ENCODE measurements around the gene RAB26.
A peak's percentile ranks its signal among the peaks of the same experiment; 100 is the strongest.

Gene RAB26

GRCh38 chr16:2143878-2144485 is 4.4 kb upstream of the RAB26 start:
- no peak for DNase-seq (ENCODE audit: low spot score)

- no peak for DNase-seq (ENCODE audit: low spot score)
Observed at GRCh38 chr16:2145843-2146242, 2.6 kb upstream of the RAB26 start.

DNA sequence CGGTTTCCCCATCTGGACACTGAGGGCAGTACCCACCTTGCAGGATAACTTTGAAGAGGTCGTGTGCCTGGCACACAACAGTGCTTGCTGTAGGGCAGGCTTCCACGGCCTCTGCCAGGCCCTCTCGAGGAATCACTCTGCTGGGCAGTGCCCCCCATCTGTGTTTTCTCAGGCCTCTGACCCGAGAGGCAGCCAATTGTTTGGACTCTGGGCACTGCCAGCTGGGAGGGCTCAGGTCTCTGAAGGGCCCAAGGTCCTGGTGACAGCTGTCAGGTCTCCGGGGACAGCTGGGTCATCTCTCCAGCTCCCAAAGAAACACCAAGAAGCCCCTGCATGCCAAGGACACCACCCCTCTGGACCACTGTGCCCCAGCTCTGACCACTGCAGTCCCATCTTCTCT is 1.0 kb upstream of the RAB26 start:
- DNase-seq (ENCODE audit: low spot score): no peak

DNA sequence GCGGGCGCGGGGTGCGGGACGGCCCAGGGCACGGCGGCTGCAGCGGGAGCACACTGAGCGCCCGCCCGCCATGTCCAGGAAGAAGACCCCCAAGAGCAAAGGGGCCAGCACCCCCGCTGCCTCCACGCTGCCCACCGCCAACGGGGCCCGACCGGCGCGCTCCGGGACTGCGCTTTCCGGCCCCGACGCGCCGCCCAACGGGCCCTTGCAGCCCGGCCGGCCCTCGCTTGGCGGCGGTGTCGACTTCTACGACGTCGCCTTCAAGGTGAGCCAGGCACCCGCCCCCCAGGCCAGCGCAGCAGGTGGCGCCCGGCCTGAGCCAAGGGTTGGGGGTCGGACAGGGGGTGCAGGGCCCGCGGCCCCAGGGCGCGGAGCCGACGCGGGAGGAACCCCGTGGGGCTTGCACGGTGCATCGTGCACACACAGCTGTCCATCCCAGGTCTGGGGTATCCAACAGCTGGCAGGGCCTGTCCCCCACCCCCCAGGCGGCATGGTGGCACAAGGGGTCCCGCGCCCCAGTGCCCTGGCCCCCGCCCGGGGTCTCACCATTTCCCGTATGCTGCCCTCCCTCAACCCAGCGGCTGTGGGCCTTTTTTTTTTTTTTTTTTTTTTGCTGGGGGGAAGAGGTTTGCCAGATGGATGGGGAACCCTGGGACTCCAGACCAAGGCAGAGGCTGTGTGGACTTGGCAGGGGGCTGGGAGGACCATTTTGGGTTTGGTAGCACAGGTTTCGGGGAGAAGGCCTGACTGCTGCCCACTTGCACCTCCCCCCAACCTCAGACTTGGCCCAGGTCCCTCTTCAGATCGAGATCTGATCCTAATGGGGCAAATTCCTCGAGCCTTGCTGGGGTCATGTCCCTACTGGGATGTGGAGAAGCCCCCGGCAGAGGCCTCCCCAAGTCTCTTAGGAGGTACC is 547 bp downstream of the RAB26 start:
- DNase-seq (ENCODE audit: low spot score): no peak

DNA sequence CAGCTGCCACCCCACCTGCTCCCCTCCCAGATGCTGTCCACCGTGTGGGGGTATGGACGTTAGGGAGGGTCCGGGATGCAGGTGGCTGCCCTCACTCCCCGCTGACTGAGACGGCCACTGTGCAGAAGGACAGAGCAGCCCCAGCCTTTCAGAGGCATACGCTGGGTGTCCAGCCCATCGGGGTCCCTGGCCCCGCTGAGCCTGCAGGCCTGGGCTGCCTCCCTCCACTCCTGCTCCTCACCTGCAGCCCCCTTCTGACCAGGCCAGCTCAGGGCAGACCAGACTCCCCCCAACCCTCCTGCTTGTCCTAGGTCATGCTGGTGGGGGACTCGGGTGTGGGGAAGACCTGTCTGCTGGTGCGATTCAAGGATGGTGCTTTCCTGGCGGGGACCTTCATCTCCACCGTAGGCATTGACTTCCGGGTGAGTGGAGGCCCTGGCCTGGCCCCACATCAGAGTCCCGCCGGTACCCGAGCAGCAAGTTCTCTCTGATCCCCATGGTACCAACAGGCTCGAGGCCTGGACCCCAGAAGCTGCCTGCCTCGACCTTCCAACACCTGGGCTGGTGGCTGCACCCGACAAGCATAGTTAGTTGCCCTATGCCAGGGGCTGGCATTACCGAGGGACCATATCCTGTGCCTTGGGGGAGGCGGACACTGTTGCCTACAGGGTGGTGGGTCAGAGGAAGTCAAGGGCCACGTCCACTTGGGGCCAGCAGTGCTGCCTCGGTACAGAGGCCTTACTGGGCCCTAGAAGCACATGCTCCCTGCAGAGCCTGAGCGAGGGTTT is 1.4 kb downstream of the RAB26 start:
- DNase-seq (ENCODE audit: low spot score): no peak

GRCh38 chr16:2150418-2151187 is 2.2 kb downstream of the RAB26 start:
- DNase-seq (ENCODE audit: low spot score): no peak

- DNase-seq (ENCODE audit: low spot score): no peak
Observed at GRCh38 chr16:2151188-2152091, 3.0 kb downstream of the RAB26 start.

GRCh38 chr16:2152695-2153506 is 4.5 kb downstream of the RAB26 start:
- DNase-seq (ENCODE audit: low spot score): no peak

GRCh38 chr16:2154533-2155090 is 6.2 kb downstream of the RAB26 start:
- no peak for DNase-seq (ENCODE audit: low spot score)

DNA sequence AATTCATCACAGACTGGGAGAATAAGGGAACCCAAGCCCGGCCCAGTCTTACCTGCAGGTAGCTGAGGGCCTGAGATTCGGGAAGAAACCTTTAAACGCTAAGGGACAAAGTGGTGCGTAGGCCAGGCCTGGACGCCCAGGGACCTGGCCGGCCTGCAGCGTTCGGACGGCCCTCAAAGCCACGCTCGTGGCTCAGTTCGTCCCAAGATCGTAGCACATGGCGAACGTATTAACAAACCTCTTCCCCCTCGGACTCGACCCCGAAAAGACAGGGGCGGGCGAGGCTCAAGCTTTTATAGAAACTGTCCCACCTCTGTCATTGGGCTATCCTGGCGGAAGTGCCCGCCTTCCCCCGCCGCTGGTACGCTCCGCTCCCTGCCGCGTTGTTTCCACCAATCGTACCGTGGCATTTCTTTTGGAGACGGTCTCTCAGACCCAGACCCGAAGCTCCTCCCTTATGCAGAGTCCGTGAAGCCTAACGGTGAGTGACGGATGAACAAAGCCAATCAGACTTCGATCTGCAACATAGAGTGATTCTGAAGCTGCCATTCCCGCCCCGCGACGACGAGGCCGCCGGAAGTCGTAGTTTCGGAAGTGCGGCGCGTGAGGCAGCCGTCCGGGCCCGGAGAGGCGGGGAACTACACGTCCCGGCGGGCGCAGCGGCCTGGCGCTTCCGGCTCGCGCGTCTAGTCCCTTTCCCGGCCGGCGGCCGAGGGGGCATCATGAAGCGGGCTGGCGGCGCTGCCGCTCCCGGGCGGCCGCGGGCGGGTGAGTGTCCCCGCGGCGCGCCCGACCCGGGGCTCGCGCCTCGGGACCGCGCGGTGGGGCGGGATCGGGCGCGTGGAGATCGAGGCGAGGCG is 6.9 kb downstream of the RAB26 start, which contains the start of gene TRAF7:
TRAF7 (plus strand) TSS at position 692 of the 860 bp plus-strand sequence. CDS start 8,139 bp downstream, outside the sequence.
- peak; percentile 100 for DNase-seq (ENCODE audit: low spot score)

- no peak for DNase-seq (ENCODE audit: low spot score)
Observed at GRCh38 chr16:2155977-2156848, 7.8 kb downstream of the RAB26 start.

- DNase-seq (ENCODE audit: low spot score): no peak
Observed at GRCh38 chr16:2156849-2157224, 8.4 kb downstream of the RAB26 start.

DNA sequence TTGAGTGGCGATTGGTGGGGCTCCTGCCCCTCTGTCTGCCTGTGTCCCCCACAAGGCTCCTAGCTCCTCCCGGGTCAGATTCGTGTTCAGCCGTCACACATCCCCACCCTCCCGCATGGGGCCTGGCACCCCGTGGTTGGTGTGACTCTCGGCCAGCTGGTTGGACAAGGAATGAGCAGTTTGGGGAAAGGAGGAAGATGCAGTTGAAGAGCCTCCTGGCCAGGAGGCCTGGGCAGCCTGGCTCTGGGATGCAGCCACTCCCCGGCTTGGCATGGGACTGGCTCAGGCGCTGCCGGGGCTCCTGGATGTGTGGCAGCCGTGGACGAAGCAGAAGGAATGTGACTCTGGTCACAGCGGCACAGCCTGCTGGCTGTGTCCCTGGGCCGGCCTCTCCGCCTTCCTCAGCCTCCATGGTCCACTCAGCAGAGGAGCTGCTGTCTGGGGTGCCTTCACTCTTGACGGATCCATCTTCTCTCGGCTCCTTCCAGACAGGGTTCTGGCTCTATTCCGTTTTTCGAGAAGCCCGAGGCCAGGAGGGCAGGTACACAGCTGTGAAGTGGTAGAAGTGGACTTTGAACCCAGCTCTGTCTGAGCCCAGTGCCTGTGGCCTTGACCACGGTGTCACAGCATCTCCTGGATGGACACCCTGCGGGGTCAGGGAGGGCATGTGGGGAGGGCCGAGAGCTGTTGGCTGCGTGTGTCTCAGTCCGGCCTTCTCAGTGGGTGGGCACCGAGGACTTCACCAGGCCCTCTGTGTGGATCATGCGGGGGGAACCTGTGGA is 9.2 kb downstream of the RAB26 start:
- no peak for DNase-seq (ENCODE audit: low spot score)

DNA sequence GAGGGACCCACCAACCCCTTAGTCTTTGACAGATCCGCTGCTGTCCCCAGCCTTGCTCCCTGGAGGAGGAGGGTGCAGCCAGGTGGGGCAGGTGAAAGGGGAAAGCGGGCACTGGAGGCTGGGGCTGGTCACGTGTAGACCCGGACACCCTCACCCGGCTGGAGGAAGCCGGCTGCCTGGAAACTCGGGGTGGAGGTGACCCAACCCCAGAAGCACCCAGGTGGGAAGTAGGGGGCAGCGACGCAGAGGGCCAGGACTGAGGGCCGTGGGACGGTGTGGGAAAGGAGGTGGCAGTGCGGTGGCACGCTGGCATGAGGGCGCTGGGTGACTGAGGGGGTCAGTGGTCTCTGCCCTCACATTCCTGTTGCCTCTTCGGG is 9.8 kb downstream of the RAB26 start:
- DNase-seq (ENCODE audit: low spot score): no peak

- DNase-seq (ENCODE audit: low spot score): no peak
Observed at GRCh38 chr16:2159175-2159838, 10.9 kb downstream of the RAB26 start.

GRCh38 chr16:2160915-2161551 is 12.6 kb downstream of the RAB26 start:
- no peak for DNase-seq (ENCODE audit: low spot score)
